Stimulated activated effector memory CD8-positive, alpha-beta T cell treated with anti-CD3 and anti-CD28 coated beads, Interleukin-12 subunit alpha, Interleukin-12 subunit beta, amount 100 ng/mL, for 72 hours (primary cell): Measurements from ENCODE around the gene NTRK2.

Experiments used
- ATAC-seq: fragments of 150-1000 bp; cut with Tn5 transposase; 2 replicates; pipeline ENCODE4 v1.10.0; 2021
- DNase-seq, 2 donors: peaks; one replicate each; pipeline ENCODE4 v3.0.0; 2021 to 2022; ENCODE audit warnings: low spot score in 2 of 2
- H3K27ac Mint-ChIP-seq: one replicate; pipeline ENCODE4 v1.8.0; 2022; ENCODE audit warnings: mild to moderate bottlenecking, mixed read lengths
- H3K36me3 Mint-ChIP-seq: one replicate; pipeline ENCODE4 v1.8.0; 2022; ENCODE audit warnings: mild to moderate bottlenecking, mixed read lengths
- H3K4me1 Mint-ChIP-seq: one replicate; pipeline ENCODE4 v1.8.0; 2022; ENCODE audit warnings: mixed read lengths
- H3K4me3 Mint-ChIP-seq: one replicate; pipeline ENCODE4 v1.8.0; 2022; ENCODE audit warnings: mild to moderate bottlenecking, mixed read lengths
- H3K9me3 Mint-ChIP-seq: one replicate; pipeline ENCODE4 v1.8.0; 2022; ENCODE audit warnings: mixed read lengths

NTRK2 gene

GRCh38 chr9:85038061-85038460 lies 368.5 kb downstream of the NTRK2 start:
- Mint-ChIP-seq H3K4me3 (no peak overlapping the region), H3K27ac (no peak overlapping the region), H3K36me3 (no peaks in the 10 kb centered on the region), H3K4me1 (no peaks in the 10 kb centered on the region), H3K9me3 (peaks cover 5% of the 10 kb centered on the region)
- no peak for ATAC-seq
- no peak for DNase-seq

- Mint-ChIP-seq H3K4me1 (no peaks in the 10 kb centered on the region), H3K27ac (no peak overlapping the region), H3K4me3 (no peak overlapping the region), H3K9me3 (no peaks in the 10 kb centered on the region), H3K36me3 (no peaks in the 10 kb centered on the region)
- ATAC-seq = no peak
- DNase-seq = no peak
Observed at GRCh38 chr9:85038824-85039608, 369.5 kb downstream of the NTRK2 start.

- no peak for ATAC-seq
- H3K9me3 Mint-ChIP-seq = no peaks in the 10 kb centered on the region
- no peak overlapping the region for H3K27ac Mint-ChIP-seq
- H3K36me3 Mint-ChIP-seq = no peaks in the 10 kb centered on the region
- DNase-seq = no peak
- no peak overlapping the region for H3K4me3 Mint-ChIP-seq
- H3K4me1 Mint-ChIP-seq = no peaks in the 10 kb centered on the region
Observed at GRCh38 chr9:85040146-85040545, 370.6 kb downstream of the NTRK2 start.

- no peaks in the 10 kb centered on the region for H3K36me3 Mint-ChIP-seq
- H3K4me1 Mint-ChIP-seq = no peaks in the 10 kb centered on the region
- H3K9me3 Mint-ChIP-seq = no peaks in the 10 kb centered on the region
- ATAC-seq = no peak
- DNase-seq = no peak
- H3K4me3 Mint-ChIP-seq = no peak overlapping the region
- no peak overlapping the region for H3K27ac Mint-ChIP-seq
Observed at GRCh38 chr9:85040821-85041465, 371.4 kb downstream of the NTRK2 start.

GRCh38 chr9:85041466-85042137 lies 372.1 kb downstream of the NTRK2 start:
- no peak for ATAC-seq
- Mint-ChIP-seq H3K36me3 (no peaks in the 10 kb centered on the region), H3K27ac (no peak overlapping the region), H3K4me1 (no peaks in the 10 kb centered on the region), H3K4me3 (no peak overlapping the region), H3K9me3 (no peaks in the 10 kb centered on the region)
- no peak for DNase-seq

- ATAC-seq (no peak), DNase-seq (no peak)
- H3K27ac Mint-ChIP-seq = no peak overlapping the region
- H3K4me3 Mint-ChIP-seq = no peak overlapping the region
- H3K9me3 Mint-ChIP-seq = no peaks in the 10 kb centered on the region
- H3K36me3 Mint-ChIP-seq = no peaks in the 10 kb centered on the region
- no peaks in the 10 kb centered on the region for H3K4me1 Mint-ChIP-seq
Observed at GRCh38 chr9:85042981-85043647, 373.6 kb downstream of the NTRK2 start.

GRCh38 chr9:85045271-85045670 lies 375.7 kb downstream of the NTRK2 start:
- no peaks in the 10 kb centered on the region for H3K9me3 Mint-ChIP-seq
- H3K4me1 Mint-ChIP-seq = no peaks in the 10 kb centered on the region
- no peak overlapping the region for H3K4me3 Mint-ChIP-seq
- H3K27ac Mint-ChIP-seq = no peak overlapping the region
- DNase-seq (no peak), ATAC-seq (no peak)
- H3K36me3 Mint-ChIP-seq = no peaks in the 10 kb centered on the region

GRCh38 chr9:85046475-85046874 lies 376.9 kb downstream of the NTRK2 start:
- Mint-ChIP-seq H3K36me3 (no peaks in the 10 kb centered on the region), H3K4me3 (no peak overlapping the region), H3K27ac (no peak overlapping the region), H3K9me3 (no peaks in the 10 kb centered on the region), H3K4me1 (no peaks in the 10 kb centered on the region)
- DNase-seq (no peak), ATAC-seq (no peak)

- H3K4me3 Mint-ChIP-seq = no peak overlapping the region
- DNase-seq = no peak
- no peaks in the 10 kb centered on the region for H3K36me3 Mint-ChIP-seq
- H3K27ac Mint-ChIP-seq = no peak overlapping the region
- no peaks in the 10 kb centered on the region for H3K9me3 Mint-ChIP-seq
- no peak for ATAC-seq
- no peaks in the 10 kb centered on the region for H3K4me1 Mint-ChIP-seq
Observed at GRCh38 chr9:85053206-85053786, 383.8 kb downstream of the NTRK2 start.

GRCh38 chr9:85054017-85054416 lies 384.5 kb downstream of the NTRK2 start:
- Mint-ChIP-seq H3K27ac (no peak overlapping the region), H3K4me3 (no peak overlapping the region), H3K9me3 (no peaks in the 10 kb centered on the region), H3K36me3 (no peaks in the 10 kb centered on the region), H3K4me1 (no peaks in the 10 kb centered on the region)
- ATAC-seq = no peak
- DNase-seq = no peak

GRCh38 chr9:85055506-85056202 lies 386.1 kb downstream of the NTRK2 start:
- no peak overlapping the region for H3K4me3 Mint-ChIP-seq
- ATAC-seq = no peak

GRCh38 chr9:85056203-85056572 lies 386.7 kb downstream of the NTRK2 start:
- no peak for DNase-seq

More at GRCh38 chr9:85055506-85056202, 386.1 kb downstream of the NTRK2 start:
- Mint-ChIP-seq H3K36me3 (no peaks in the 10 kb centered on the region), H3K9me3 (no peaks in the 10 kb centered on the region), H3K27ac (no peak overlapping the region), H3K4me1 (no peaks in the 10 kb centered on the region)
- no peak for DNase-seq

GRCh38 chr9:85061969-85062368 lies 392.4 kb downstream of the NTRK2 start:
- H3K36me3 Mint-ChIP-seq = no peaks in the 10 kb centered on the region
- DNase-seq (no peak), ATAC-seq (no peak)
- H3K9me3 Mint-ChIP-seq = no peaks in the 10 kb centered on the region
- H3K4me1 Mint-ChIP-seq = no peaks in the 10 kb centered on the region
- H3K4me3 Mint-ChIP-seq = no peak overlapping the region
- no peak overlapping the region for H3K27ac Mint-ChIP-seq

More at GRCh38 chr9:85056203-85056572, 386.7 kb downstream of the NTRK2 start:
- no peak overlapping the region for H3K4me3 Mint-ChIP-seq
- H3K9me3 Mint-ChIP-seq = no peaks in the 10 kb centered on the region
- H3K27ac Mint-ChIP-seq = no peak overlapping the region
- no peak for ATAC-seq
- H3K36me3 Mint-ChIP-seq = no peaks in the 10 kb centered on the region
- H3K4me1 Mint-ChIP-seq = no peaks in the 10 kb centered on the region

- no peak overlapping the region for H3K4me3 Mint-ChIP-seq
- no peaks in the 10 kb centered on the region for H3K4me1 Mint-ChIP-seq
- no peaks in the 10 kb centered on the region for H3K9me3 Mint-ChIP-seq
- ATAC-seq (no peak), DNase-seq (no peak)
- H3K36me3 Mint-ChIP-seq = no peaks in the 10 kb centered on the region
- no peak overlapping the region for H3K27ac Mint-ChIP-seq
Observed at GRCh38 chr9:85062385-85063022, 393.0 kb downstream of the NTRK2 start.
